ENCODE measurements around the gene RAMP3. TPM values are rescaled to one million over a fixed set of nuclear protein-coding genes. Genes with fewer than 3 reads are reported as not detected.

RAMP3 gene
- total RNA-seq, 2 donors from 2014 or later, result 35.8 to 43.5 TPM

DNA sequence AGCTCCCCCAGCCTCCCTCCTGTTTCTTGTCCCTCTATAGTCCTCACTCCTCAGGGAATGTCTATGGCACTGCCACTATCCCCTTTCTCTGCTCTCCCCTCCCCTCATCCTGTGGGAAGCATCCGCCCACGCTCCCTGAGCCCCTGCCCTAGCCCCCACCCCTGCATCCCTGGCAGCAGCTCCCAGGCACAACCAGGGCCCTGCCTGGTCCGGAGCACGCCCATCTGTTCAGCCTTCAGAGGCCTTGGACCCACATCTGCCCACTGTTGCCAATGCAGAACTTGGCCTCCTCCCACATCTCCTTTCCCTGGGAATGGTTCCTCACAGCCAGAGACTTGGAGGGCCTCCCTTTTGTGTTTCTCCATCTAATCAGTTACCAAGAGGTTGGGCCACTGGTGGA is 25.7 kb upstream of the RAMP3 start:
- TF ChIP-seq POLR2AphosphoS5 (IDR thresholded peaks at IDR 0.05), result no peak
- TF ChIP-seq CTCF (IDR thresholded peaks at IDR 0.05), result no peak
- no peak for TF ChIP-seq POLR2A (IDR thresholded peaks at IDR 0.05)
- Histone ChIP-seq H3K9me3 (no peaks in the 10 kb centered on the region), H3K4me1 (replicated peaks) (no peaks in the 10 kb centered on the region), H3K4me3 (no peak overlapping the region), H3K27me3 (replicated peaks; ENCODE audit: insufficient read depth) (no peaks in the 10 kb centered on the region), H3K27ac (no peak overlapping the region), H3K36me3 (no peaks in the 10 kb centered on the region)
- no peak for DNase-seq (ENCODE audit: low spot score)
- intact Hi-C loops (cut with DNase I), result no loop called here
- 56% methylated on average over 4 of the region's 4 CpGs for WGBS

- WGBS, result 82% methylated on average over 8 of the region's 8 CpGs
- Histone ChIP-seq H3K36me3 (no peaks in the 10 kb centered on the region), H3K9me3 (no peaks in the 10 kb centered on the region), H3K4me3 (no peak overlapping the region), H3K4me1 (replicated peaks) (no peaks in the 10 kb centered on the region), H3K27me3 (replicated peaks; ENCODE audit: insufficient read depth) (no peaks in the 10 kb centered on the region), H3K27ac (no peak overlapping the region)
- no peak for DNase-seq (ENCODE audit: low spot score)
- no peak for TF ChIP-seq POLR2AphosphoS5 (IDR thresholded peaks at IDR 0.05)
- no peak for TF ChIP-seq CTCF (IDR thresholded peaks at IDR 0.05)
- no peak for TF ChIP-seq POLR2A (IDR thresholded peaks at IDR 0.05)
- intact Hi-C loops (cut with DNase I), result no loop called here
These were observed 24.8 kb upstream of the RAMP3 start for GRCh38 chr7:45132708-45133320.

GRCh38 chr7:45133352-45133751 is 24.2 kb upstream of the RAMP3 start:
- Histone ChIP-seq H3K9me3 (no peaks in the 10 kb centered on the region), H3K4me1 (replicated peaks) (no peaks in the 10 kb centered on the region), H3K27ac (no peak overlapping the region), H3K4me3 (no peak overlapping the region), H3K36me3 (no peaks in the 10 kb centered on the region), H3K27me3 (replicated peaks; ENCODE audit: insufficient read depth) (no peaks in the 10 kb centered on the region)
- DNase-seq (ENCODE audit: low spot score), result no peak
- WGBS, result 100% methylated on average over 4 of the region's 4 CpGs
- intact Hi-C loops (cut with DNase I), result no loop called here
- no peak for TF ChIP-seq POLR2AphosphoS5 (IDR thresholded peaks at IDR 0.05)
- no peak for TF ChIP-seq POLR2A (IDR thresholded peaks at IDR 0.05)
- TF ChIP-seq CTCF (IDR thresholded peaks at IDR 0.05), result no peak

DNA sequence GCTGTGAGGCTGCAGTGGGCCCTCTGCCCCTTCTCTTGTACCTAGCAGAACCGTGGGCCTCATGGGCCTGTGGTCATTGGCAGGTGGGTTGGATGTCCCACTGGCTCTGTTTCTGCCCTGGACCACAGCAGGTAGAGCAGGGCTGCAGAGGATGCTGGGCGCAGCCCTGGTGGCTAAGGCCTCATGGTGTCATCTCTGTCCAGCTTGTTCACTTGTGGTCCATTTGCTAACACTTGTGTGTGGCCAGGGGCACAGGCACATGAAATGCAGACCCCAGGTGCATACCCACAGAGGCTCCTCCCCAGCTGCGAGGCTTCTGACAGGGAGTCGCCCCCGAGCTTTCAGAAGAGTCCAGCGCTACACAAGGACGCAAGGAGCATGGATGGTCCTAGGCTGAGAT is 23.7 kb upstream of the RAMP3 start:
- no peak for DNase-seq (ENCODE audit: low spot score)
- no peaks in the 10 kb centered on the region for H3K27me3 ChIP-seq (replicated peaks; ENCODE audit: insufficient read depth)
- no peaks in the 10 kb centered on the region for H3K9me3 ChIP-seq
- no peak overlapping the region for H3K27ac ChIP-seq
- no peaks in the 10 kb centered on the region for H3K36me3 ChIP-seq
- 86% methylated on average over 7 of the region's 7 CpGs for WGBS
- intact Hi-C loops (cut with DNase I), result no loop called here
- TF ChIP-seq POLR2A (IDR thresholded peaks at IDR 0.05) (no peak), CTCF (IDR thresholded peaks at IDR 0.05) (no peak), POLR2AphosphoS5 (IDR thresholded peaks at IDR 0.05) (no peak)
- H3K4me1 ChIP-seq (replicated peaks), result no peaks in the 10 kb centered on the region
- no peak overlapping the region for H3K4me3 ChIP-seq

Measured in prostate gland (tissue), 2 donors.